Measurements from ENCODE around the gene GHR.

DNA sequence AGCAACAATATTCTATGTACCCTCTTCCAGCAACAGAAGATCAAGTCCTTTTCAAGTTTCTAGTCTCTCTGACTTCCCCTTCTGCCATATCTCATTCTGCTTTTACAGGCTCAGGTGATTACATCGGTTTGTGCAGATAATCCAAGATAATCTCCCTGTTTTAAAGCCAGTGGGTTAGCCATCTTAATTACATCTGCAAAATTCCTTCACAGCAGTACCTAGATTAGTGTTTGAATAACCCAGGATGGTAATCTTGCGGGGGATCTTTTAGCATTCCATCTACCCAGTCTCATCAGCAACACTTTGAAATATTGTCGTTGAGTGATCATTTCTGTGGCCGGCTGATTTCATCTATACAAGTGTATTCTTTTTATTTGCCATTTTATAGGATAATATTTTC lies 130.2 kb downstream of the GHR start:
- no peak for TF ChIP-seq POLR2AphosphoS5 (IDR thresholded peaks at IDR 0.05; ENCODE audit: low read depth)
- TF ChIP-seq, protein P1, sequence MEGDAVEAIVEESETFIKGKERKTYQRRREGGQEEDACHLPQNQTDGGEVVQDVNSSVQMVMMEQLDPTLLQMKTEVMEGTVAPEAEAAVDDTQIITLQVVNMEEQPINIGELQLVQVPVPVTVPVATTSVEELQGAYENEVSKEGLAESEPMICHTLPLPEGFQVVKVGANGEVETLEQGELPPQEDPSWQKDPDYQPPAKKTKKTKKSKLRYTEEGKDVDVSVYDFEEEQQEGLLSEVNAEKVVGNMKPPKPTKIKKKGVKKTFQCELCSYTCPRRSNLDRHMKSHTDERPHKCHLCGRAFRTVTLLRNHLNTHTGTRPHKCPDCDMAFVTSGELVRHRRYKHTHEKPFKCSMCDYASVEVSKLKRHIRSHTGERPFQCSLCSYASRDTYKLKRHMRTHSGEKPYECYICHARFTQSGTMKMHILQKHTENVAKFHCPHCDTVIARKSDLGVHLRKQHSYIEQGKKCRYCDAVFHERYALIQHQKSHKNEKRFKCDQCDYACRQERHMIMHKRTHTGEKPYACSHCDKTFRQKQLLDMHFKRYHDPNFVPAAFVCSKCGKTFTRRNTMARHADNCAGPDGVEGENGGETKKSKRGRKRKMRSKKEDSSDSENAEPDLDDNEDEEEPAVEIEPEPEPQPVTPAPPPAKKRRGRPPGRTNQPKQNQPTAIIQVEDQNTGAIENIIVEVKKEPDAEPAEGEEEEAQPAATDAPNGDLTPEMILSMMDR (IDR thresholded peaks at IDR 0.05; ENCODE audit: insufficient read depth, low read length) = no peak
- no peak for TF ChIP-seq SPI1 (IDR thresholded peaks at IDR 0.05; ENCODE audit: borderline replicate concordance, low read depth)
- TF ChIP-seq REST (IDR thresholded peaks at IDR 0.05; ENCODE audit: insufficient replicate concordance, low read depth) = no peak

Data from HL-60 (cell line).